NOMO-1 treated with dmso at 0.1 percent for 144 hours (cell line): Measurements from ENCODE around the gene RNF223.
"Not testable (repeated sequence)": the region's sequence is repeated elsewhere in the genome, so short reads cannot be mapped to it uniquely, and the experiment has no call there.

Experiments used
- DNase-seq: peaks from one replicate; lab custom pipeline; 2025; ENCODE audit not compliant: unreplicated experiment; lab: John Stamatoyannopoulos, UW

Gene RNF223

DNA sequence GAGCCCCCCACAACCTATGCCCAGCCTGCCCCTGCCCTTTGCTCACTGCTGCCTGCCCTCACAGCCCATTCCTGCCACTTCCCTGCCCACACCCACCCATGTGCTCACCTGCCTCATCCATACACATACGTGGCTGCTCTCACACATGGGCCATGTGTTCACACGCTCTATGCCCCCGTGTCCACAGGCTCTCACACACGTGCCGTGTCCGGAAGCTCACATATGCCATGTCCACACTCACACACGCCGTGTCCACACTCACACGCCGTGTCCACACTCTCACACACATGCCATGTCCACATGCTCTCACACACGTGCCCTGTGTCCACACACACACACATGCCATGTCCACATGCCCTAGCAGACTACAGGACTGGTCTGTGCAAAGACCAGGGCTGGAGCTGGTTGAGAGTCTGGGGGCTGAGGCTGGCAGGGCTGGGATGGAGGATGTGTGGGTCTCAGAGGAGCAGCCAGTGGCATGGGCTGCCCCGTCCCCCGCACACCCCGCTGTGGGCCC is 583 bp upstream of the RNF223 start:
- DNase-seq = no peak

DNA sequence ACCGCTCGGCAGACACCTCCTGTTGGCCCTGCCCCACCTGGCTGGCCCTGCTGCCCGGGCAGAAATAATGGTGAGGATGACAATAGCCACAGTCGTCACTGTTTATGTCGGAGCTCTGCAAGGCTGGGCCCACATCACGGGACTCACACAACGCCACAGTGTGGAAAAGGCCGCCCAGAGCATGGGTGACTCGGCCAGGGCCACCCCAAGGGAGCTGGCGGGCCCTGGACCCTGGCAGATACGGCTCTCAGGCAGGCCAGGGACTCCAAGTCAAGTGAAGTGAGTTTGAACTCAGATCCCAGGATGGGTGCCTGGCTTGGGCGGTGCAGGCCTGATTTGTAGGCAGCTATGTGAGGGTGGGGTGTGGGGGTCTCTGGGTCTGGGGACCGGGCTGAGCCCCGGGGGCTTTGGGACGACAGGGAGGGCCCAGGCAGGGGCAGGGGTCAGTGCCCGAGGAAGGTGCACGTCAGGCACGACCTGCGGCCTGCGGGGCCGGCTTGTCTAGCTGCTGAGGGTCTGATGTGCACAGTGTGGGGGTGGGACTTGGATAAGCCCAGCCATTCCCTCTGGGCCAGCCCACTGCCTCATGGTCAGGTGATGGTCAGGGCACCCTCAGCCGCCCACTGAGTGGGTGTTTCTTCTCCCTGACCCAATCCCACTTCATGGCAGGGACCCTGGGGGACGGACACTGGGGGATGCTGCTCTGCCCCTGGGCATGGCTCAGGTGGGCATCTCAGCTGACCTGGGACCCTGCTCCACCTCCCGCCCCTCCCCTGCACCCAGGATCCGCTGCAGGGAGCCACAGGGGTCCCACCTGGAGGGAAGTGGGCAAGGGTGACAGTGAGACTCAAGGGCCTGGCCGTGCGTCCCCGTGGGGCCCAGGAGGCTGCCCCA is 1.0 kb downstream of the RNF223 start:
- DNase-seq = no peak

DNA sequence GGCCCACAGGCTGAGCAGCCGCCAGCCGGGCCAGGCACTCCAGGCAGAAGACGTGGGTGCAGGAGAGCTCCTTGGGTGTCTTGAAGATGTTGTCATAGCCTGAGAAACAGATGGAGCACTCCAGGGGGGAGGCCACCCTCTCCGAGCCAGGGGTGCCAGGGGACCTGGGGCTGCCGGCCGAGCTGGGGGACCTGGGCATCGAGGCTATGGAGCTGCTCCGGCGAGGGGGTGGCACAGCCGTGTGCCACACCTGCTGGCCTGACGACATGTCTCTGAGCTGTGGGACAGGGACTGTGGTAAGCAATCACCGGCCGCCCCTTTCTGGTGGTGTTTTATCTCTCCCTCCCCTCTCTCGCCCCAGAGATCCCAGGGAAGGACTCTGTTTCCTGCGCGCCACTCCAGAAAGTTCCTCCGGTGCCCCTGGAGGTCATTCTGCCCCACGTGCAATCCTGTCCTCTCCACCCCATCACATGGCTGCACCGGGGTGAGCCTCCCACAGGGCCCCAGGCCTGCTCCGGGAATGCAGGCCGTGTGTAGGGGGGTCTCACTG is 1.7 kb downstream of the RNF223 start:
- no peak for DNase-seq

DNA sequence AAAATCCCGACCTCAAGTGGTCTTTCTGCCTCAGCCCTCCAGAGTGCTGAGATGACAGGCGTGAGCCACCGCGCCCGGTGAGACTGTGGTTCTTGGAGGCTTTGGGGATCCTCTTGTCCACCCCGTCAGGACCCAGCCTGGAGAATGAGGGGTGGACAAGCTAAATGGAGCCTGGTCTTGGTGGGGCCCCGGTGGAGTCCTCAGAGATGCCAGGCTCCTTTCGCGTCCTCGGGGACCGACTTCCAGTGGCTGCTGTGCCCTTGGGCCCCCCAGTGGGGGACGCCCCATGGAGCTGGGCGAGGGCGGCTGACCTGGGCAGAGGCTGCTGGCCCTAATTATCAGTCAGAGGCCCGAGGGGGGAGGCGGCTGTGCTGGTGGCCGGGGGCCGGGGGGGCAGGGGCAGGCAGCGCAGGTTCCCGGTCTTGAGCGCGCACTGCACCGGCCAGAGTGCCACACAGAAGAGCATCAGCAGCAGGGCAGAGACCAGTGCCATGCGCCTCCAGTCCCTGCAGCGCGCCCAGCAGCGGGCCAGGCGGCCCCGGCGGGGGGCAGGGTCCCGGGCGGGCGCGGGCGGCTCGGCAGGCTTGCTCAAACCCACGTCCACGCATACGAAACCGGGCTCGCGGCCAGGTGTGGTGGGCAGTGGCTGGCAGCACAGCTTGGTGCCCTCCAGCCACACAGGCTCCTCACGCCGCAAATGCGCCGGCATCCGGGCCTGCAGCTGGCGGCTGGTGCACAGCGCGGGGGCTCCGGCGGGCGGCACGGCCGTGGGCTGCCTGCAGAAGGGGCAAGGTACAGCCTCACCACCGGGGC is 2.4 kb downstream of the RNF223 start:
- DNase-seq = no peak

DNA sequence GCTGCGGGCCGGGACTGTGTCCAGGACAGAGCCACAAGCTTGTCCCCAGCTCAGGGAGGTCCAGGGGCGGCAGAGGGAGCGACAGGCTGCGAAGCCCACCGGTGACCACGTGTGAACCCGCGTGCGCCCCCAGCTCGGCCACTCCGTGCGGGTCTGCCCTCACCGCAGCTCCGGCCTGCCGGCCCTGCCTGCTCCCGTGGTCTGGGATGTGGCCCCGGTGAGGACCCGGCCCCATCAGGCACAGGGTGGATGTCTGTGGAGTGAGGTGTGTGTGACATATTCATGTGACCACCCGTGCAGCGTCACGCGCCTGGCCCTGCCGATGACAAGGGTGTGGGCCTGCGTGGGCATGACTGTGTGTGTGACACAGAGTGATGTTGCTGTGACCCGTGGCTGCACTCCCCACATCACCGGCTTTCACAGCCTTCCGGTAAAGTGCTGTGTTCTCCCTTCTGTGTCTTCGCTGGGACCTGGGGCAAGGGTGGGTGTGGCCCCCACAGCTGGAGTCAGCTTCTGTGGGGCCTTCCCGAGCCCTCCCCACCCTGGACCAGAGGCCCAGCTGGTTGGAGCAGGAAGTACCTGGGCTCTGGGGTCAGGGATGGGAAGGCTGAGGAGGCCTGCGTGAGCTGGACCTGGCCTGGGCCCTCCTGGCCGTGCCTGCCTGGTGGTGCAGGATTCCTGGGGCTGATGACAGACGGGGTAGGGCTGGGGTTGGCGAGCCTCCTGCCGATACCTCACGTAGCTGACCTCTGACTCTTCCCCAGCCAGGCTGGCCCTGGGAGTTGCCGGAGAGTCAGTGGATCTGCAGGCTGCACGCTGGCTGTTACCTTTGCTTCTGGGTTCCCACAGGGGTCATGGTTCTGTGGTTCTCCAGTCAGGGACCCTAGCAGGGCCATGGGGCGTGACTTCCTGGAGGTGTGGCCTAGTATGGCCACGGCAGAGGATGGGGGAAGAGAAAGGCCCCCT is 4.1 kb downstream of the RNF223 start:
- DNase-seq = no peak

DNA sequence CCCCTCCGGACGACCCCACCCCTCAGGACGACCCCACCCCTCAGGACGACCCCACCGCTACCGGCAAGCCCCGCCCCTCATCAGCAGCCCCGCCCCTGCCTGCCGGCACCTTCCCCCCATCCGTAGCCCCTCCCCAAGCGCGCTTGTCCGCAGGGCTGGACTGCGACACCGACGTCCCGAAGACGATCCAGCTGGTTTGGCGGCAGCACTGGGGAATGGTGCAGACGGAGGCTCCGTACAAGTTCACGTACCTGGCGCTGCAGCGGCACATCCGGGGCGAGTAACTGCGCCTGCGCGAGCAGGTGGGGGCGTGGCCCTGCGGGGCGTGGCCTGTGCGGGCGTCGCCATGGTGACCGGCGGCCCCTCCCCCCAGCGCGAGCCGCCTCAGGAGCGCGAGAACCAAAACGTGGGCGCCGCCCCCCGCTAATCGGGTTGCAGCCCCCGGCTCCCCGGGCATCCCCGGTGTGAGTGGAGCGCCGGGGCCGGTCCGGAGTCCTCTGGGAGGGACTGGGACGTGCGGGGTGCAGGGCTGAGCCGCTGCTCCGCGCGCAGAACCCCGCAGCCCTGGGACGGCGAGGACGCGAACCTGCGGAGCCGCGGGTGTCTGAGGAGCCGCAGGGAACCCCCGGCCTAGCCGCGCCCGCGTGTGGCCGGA is 4.9 kb downstream of the RNF223 start:
- DNase-seq = peak; percentile 49

DNA sequence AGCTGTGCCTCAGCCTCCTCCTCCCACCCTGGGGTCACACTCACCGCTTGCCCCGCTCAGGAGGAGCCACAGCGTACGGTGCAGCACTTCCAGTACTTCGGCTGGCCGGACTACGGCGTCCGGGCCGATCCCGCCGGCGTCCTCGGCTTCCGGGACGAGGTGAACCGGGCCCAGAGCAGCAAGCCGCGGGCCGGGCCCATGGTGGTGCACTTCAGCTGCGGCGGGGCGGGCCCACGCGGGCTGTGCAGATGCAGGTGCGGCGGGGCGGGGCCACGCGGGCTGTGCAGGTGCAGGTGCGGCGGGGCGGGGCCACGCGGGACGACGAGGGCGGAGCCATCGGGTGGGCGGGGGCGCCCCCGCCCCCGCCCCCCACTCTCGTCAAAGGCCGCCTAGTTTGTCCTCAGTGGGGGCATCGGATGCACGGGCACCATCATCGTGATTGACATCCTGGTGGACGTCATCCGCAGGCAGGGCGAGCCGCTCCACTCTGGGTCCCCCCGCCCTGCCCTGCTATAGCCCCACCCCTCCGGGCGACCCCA is 5.5 kb downstream of the RNF223 start:
- DNase-seq = no peak

DNA sequence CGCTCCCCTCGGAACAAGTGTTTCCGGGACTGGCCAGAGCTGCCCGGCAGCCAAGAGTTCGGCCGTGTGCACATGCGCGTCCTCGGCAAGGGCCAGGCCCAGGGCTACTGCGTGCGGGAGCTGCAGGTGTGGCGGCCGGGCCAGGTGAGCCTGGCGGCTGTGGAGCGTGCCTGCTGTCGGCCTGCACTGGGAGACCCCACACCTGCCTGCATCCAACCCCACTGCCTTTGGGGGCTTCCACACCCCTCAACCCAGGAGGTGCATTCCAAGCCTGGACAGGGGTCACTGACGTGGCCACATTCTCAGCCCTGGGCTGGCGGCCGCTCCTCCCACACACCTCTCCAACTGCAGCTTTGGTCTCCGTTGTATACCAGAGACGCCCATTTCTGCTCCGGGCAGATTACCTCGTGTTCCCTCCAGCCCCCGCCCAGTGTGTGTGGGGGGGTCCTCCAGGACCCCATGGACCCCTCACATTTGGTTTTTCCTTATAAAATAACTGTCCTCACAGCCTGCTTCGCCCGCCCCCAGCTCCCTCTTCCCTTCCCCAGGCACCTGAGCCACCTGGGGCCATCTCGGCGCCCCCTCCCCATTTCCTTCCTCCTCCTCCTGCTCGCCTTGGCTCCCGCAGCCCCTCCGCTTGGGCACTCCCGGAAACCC is 6.1 kb downstream of the RNF223 start:
- DNase-seq = no peak

DNA sequence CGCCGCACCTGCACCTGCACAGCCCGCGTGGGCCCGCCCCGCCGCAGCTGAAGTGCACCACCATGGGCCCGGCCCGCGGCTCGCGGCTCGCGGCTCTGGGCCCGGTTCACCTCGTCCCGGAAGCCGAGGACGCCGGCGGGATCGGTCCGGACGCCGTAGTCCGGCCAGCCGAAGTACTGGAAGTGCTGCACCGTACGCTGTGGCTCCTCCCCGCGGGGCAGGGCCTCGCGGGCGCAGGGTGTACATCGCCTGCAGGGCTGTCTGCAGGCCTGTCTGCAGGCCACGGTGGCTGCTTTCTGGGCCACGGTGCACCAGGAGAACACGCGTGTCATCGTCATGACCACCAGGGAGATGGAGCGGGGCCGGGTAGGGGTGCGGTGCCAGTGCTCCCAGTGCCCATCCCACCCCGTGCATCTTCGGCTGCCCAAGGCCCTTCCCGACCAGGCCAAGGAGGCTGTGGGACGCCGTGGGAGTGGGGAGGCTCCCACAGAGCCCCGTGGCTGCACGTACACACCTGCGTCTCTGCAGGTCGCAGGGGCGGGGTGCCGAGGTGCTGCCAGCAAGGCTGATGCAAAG is 6.7 kb downstream of the RNF223 start:
- no peak for DNase-seq

DNA sequence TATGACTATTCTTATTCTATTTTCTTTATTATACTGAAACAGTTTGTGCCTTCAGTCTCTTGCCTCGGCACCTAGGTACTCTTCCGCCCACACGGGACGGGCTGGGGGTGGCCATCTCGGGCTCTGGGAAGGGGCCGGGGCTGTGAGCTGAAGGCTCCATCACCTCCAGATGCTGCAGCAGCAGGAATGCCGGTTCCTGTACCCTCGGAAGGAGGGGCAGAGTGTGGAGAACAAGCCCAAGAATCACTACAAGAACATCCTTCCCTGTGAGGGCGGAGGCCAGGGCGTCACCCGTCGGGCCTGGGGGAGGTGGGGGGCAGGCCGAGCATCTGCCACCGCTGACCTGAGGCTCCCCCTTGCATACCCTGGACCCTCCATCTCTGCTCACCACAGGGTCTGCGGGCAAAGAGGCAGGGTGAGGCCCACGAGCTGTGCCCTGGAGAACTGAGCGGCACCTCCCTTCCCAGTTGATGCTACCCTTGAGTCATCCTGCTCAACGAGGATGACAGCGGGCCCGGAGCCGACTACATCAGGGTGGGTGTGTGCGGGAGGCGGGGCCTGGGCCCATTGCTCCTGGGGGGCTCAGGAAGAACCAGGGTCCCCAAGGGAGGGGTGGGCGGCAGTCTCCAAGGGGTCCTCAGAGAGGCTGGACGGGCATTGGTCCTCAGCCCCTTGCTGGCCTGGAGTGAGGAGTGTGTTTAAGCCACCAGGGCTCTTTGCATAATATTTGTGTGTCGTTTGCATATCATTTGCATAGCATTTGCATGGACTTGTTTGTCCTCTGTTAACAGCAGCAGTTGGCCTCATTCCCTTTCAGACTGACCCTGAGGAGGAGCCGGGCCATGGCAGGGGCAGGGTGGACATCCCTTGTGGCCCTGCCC is 7.5 kb downstream of the RNF223 start:
- DNase-seq = no peak

DNA sequence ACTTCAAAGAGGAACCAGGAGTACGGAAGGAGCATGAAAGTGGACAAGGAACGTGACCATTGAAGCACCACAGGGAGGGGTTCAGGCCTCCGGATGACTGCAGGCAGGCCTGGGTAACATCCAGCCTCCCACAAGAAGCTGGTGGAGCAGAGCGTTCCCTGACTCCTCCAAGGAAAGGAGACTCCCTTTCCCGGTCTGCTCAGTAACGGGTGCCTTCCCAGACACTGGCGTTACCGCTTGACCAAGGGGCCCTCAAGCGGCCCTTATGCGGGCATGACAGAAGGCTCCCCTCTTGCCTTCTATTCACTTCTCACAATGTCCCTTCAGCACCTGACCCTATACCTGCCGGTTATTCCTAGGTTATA is 8.2 kb downstream of the RNF223 start:
- DNase-seq = not testable (repeated sequence)

DNA sequence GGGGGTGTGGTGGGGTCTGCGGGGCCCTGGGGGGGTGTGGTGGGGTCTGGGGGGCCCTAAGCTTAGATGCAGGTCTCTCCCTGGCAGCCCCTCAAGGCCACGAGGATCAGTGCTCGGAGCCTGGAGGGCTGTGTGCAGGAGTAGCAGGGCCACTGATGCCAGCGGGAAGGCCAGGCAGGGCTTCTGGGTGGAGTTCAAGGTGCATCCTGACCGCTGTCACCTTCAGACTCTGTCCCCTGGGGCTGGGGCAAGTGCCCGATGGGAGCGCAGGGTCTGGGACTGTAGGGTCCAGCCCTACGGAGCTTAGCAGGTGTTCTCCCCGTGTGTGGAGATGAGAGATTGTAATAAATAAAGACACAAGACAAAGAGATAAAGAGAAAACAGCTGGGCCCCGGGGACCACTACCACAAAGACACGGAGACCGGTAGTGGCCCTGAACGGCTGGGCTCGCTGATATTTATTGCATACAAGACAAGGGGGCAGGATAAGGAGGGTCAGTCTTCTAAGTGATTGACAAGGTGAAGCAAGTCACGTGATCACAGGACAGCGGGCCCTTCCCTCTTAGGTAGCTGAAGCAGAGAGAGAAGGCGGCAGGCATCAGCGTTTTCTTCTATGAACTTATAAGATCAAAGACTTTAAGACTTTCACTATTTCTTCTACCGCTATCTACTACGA is 8.7 kb downstream of the RNF223 start:
- no peak for DNase-seq

DNA sequence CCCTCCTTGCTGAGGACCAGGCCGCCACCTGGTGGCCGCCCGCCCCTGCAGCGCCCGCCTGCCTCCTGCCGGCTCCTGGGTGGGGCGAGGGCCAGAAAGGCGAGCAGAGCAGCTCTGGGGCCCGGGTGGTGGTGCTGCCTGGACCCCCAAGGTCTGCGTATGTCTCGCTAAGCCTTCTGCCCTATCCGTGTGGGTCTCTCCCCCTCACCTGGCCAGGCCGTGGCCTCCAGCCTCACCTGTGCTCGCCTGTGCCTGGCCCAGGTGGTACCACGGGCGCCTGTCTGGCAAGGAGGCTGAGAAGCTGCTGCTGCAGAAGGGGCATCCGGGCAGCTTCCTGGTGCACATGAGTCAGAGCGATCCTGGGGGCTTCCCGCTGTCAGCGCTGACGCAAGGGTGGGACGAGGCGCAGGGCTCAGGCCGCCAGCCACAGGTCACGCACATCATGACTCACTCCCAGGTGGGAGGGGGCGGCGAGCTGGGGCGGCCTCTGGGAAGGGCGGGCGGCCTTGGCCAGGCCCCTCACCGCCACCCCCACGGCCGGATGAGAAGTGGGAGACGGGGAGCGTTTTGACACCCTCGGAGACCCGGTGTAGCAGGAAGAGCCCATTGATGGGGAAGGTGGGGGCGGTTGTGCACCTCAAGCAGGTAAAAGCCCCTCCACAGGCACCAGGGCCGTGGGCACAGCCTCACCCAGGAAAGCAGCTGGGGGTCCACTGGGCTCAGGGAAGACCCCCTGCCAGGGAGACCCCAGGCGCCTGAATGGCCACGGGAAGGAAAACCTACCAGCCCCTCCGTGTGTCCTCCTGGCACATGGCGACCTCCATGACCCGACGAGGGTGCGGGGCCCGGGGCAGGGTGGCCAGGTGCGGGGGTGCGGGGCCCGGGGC is 9.9 kb downstream of the RNF223 start:
- DNase-seq = peak; percentile 17

DNA sequence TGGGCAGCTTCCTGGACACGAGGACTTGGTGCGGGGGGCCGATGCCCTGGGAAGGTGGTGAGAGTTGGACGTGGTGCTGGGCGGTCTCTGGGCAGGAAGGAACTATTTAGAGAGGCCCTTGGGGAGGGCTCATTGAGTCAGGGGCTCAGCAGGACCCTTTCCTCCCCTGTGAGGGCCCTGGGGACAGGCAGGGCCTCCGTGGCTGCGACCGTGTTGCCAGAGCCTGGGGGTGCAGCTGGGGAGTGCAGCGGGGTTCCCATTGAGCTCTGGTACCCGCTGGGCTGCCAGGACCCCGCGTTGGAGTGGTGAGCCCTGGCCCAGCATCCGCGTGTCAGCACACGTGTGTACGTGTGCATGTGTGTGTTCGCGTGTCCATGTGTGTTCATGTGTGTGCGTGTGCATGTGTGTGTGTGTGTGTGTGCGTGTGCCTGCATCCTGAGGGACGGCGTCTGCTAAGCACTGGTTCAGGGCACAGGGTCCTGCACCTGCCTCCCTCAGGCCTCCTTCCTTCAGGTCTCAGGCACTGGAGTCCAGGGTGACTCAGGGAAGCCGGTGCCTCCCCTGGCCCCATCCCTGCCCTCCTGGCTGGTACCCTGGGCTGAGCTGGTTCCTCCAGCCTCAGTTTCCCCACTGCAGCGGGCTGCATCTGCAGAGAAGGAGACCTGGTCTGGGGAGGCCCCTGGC is 10.7 kb downstream of the RNF223 start:
- no peak for DNase-seq

DNA sequence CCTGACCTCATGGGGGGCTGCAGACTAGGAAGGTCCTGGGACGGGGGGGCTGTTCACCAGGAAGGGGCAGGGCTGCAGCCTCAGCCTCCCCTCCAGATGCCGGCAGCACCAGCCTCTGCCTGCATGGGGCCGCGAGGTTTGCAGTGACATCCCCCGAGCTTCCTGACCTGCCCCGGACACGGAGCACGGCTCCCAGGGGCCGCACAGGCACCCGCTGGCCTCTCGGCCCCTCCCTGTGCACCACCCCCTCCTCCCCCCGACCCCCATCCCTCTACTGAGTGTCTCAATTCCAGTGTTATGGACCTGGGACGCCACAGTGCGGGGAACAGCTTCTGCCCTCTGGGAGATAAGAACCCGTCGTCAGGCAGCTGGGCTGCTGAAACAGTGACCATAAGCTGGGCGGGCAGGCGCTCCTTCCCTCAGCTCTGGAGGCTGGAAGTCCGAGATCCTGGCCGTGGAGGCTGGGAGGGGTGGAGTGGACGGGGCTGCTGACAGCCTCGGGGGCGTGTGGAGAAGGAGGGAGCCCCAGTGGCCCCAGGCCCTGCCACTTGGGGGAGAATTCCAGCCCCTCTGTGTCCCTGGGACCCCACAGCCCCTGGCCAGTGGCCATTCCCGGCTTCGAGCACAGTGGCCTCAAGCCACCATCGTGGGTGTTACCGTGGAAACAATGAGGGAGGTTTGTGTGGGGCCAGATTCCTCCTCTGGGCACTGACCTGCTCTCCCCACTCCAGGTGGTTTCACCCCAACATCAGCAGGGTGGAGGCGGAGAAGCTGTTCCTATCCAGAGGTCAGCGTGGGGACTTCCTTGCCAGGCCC is 11.6 kb downstream of the RNF223 start:
- DNase-seq = no peak
